Measurements from ENCODE around the gene PTPRE. TPM values are rescaled to one million over a fixed set of nuclear protein-coding genes. Genes with fewer than 3 reads are reported as not detected.

PTPRE gene
- total RNA-seq, 3 donors from 2014 or later (not counting 1 experiment from before 2014, with no cell fraction given): 274 to 280 (median 275) TPM

- Histone ChIP-seq H3K36me3 (ENCODE audit: control insufficient read depth, insufficient read depth, low read length) (no peaks in the 10 kb centered on the region), H3K9me3 (ENCODE audit: control insufficient read depth, insufficient read depth, low read length) (no peaks in the 10 kb centered on the region), H3K4me1 (ENCODE audit: control insufficient read depth, insufficient read depth, low read length) (peaks cover 18% of the 10 kb centered on the region), H3K27me3 (ENCODE audit: control insufficient read depth, insufficient read depth, low read length) (no peaks in the 10 kb centered on the region), H3K4me3 (ENCODE audit: low read length) (no peak overlapping the region), H3K27ac (ENCODE audit: low read length) (no peak overlapping the region)
- ATAC-seq (no peak), DNase-seq (no peak)
- 83% methylated on average over 5 of the region's 5 CpGs for WGBS (ENCODE audit: insufficient coverage)
- Mint-ChIP-seq H3K4me3 (no peak overlapping the region), H3K36me3 (no peaks in the 10 kb centered on the region), H3K27ac (no peak overlapping the region), H3K4me1 (peaks cover 0 to 5% of the 10 kb centered on the region in 2 donors), H3K27me3 (ENCODE audit: low read depth in 2 of 2) (peaks cover under 1 to 10% of the 10 kb centered on the region in 2 donors), H3K9me3 (no peaks in the 10 kb centered on the region)
- TF ChIP-seq CTCF (IDR thresholded peaks at IDR 0.05): no peak
- intact Hi-C loops (cut with micrococcal nuclease): no loop called here
Measured at GRCh38 chr10:127877699-127878098, 29.2 kb upstream of the PTPRE start.

- H3K27ac Mint-ChIP-seq: no peak overlapping the region
- no peaks in the 10 kb centered on the region for H3K9me3 Mint-ChIP-seq
- DNase-seq (no peak), ATAC-seq (no peak)
- intact Hi-C loops (cut with micrococcal nuclease): no loop called here
- Histone ChIP-seq H3K36me3 (ENCODE audit: control insufficient read depth, insufficient read depth, low read length) (no peaks in the 10 kb centered on the region), H3K4me1 (ENCODE audit: control insufficient read depth, insufficient read depth, low read length) (peaks cover 18% of the 10 kb centered on the region), H3K4me3 (ENCODE audit: low read length) (no peak overlapping the region), H3K27ac (ENCODE audit: low read length) (no peak overlapping the region), H3K27me3 (ENCODE audit: control insufficient read depth, insufficient read depth, low read length) (no peaks in the 10 kb centered on the region), H3K9me3 (ENCODE audit: control insufficient read depth, insufficient read depth, low read length) (no peaks in the 10 kb centered on the region)
- H3K4me3 Mint-ChIP-seq: no peak overlapping the region
- no peaks in the 10 kb centered on the region for H3K36me3 Mint-ChIP-seq
- 86% methylated on average over 4 of the region's 4 CpGs for WGBS (ENCODE audit: insufficient coverage)
- H3K27me3 Mint-ChIP-seq (ENCODE audit: low read depth in 2 of 2): peaks cover 0 to 10% of the 10 kb centered on the region in 2 donors
- no peak for TF ChIP-seq CTCF (IDR thresholded peaks at IDR 0.05)
- H3K4me1 Mint-ChIP-seq: peaks cover 0 to 5% of the 10 kb centered on the region in 2 donors
Measured at GRCh38 chr10:127878475-127879055, 28.3 kb upstream of the PTPRE start.

GRCh38 chr10:127880557-127880956, 26.3 kb upstream of the PTPRE start:
- no peak overlapping the region for H3K27ac ChIP-seq (ENCODE audit: low read length)
- peaks cover 18% of the 10 kb centered on the region for H3K4me1 ChIP-seq (ENCODE audit: control insufficient read depth, insufficient read depth, low read length)
- no peak overlapping the region for H3K4me3 ChIP-seq (ENCODE audit: low read length)
- Mint-ChIP-seq H3K4me1 (peaks cover 0 to 5% of the 10 kb centered on the region in 2 donors), H3K27me3 (ENCODE audit: low read depth in 2 of 2) (peaks cover 0 to 10% of the 10 kb centered on the region in 2 donors), H3K36me3 (no peaks in the 10 kb centered on the region), H3K4me3 (no peak overlapping the region), H3K27ac (no peak overlapping the region), H3K9me3 (no peaks in the 10 kb centered on the region)
- TF ChIP-seq CTCF (IDR thresholded peaks at IDR 0.05): no peak
- no peaks in the 10 kb centered on the region for H3K9me3 ChIP-seq (ENCODE audit: control insufficient read depth, insufficient read depth, low read length)
- WGBS (ENCODE audit: insufficient coverage): 0% methylated on average over 1 of the region's 2 CpGs
- intact Hi-C loops (cut with micrococcal nuclease): no loop called here
- DNase-seq (peak in 1 of 2 donors; percentile 9), ATAC-seq (peak in 2 of 3 donors; percentile 33 to 52)
- H3K27me3 ChIP-seq (ENCODE audit: control insufficient read depth, insufficient read depth, low read length): no peaks in the 10 kb centered on the region
- H3K36me3 ChIP-seq (ENCODE audit: control insufficient read depth, insufficient read depth, low read length): no peaks in the 10 kb centered on the region

GRCh38 chr10:127881262-127881661, 25.6 kb upstream of the PTPRE start:
- Histone ChIP-seq H3K27me3 (ENCODE audit: control insufficient read depth, insufficient read depth, low read length) (no peaks in the 10 kb centered on the region), H3K4me3 (ENCODE audit: low read length) (no peak overlapping the region), H3K36me3 (ENCODE audit: control insufficient read depth, insufficient read depth, low read length) (no peaks in the 10 kb centered on the region), H3K4me1 (ENCODE audit: control insufficient read depth, insufficient read depth, low read length) (peaks cover 18% of the 10 kb centered on the region), H3K27ac (ENCODE audit: low read length) (no peak overlapping the region), H3K9me3 (ENCODE audit: control insufficient read depth, insufficient read depth, low read length) (no peaks in the 10 kb centered on the region)
- Mint-ChIP-seq H3K9me3 (no peaks in the 10 kb centered on the region), H3K4me3 (no peak overlapping the region), H3K27ac (no peak overlapping the region), H3K4me1 (peaks cover 0 to 5% of the 10 kb centered on the region in 2 donors), H3K36me3 (no peaks in the 10 kb centered on the region), H3K27me3 (ENCODE audit: low read depth in 2 of 2) (peaks cover under 1 to 10% of the 10 kb centered on the region in 2 donors)
- ATAC-seq: no peak
- no peak for DNase-seq
- intact Hi-C loops (cut with micrococcal nuclease): no loop called here
- WGBS (ENCODE audit: insufficient coverage): 97% methylated on average over 8 of the region's 8 CpGs
- TF ChIP-seq CTCF (IDR thresholded peaks at IDR 0.05): no peak
